Activated CD4-positive, CD25-positive, alpha-beta regulatory T cell treated with anti-CD3 and anti-CD28 coated beads, Interleukin-2, amount 50 U/mL, for 24 hours (primary cell): ENCODE measurements around the gene LPP.

Source experiments
- ATAC-seq, 2 donors: fragments of 150-1000 bp; cut with Tn5 transposase; one replicate each; pipeline ENCODE4 v1.10.0; 2021; ENCODE audit warnings: mild to moderate bottlenecking in 1 of 2, moderate library complexity in 1 of 2

Gene LPP

GRCh38 chr3:188370081-188370830 lies 216.3 kb downstream of the LPP start:
- peak; percentile 97 for ATAC-seq

GRCh38 chr3:188378786-188379185 lies 224.8 kb downstream of the LPP start:
- no peak for ATAC-seq

GRCh38 chr3:188380252-188380651 lies 226.3 kb downstream of the LPP start:
- ATAC-seq, result no peak

- no peak for ATAC-seq
Observed at GRCh38 chr3:188380722-188381121, 226.8 kb downstream of the LPP start.

GRCh38 chr3:188383748-188384147 lies 229.8 kb downstream of the LPP start:
- ATAC-seq, result no peak

GRCh38 chr3:188385295-188385694 lies 231.3 kb downstream of the LPP start:
- no peak for ATAC-seq

- peak; percentile 93 to 94 for ATAC-seq
Observed at GRCh38 chr3:188389711-188390342, 235.9 kb downstream of the LPP start.

- ATAC-seq, result no peak
Observed at GRCh38 chr3:188390343-188390718, 236.4 kb downstream of the LPP start.

GRCh38 chr3:188390775-188391443 lies 237.0 kb downstream of the LPP start:
- ATAC-seq, result no peak

GRCh38 chr3:188391592-188391991 lies 237.6 kb downstream of the LPP start:
- no peak for ATAC-seq

GRCh38 chr3:188392076-188392475 lies 238.1 kb downstream of the LPP start:
- no peak for ATAC-seq

GRCh38 chr3:188394623-188395022 lies 240.7 kb downstream of the LPP start:
- ATAC-seq, result no peak

- no peak for ATAC-seq
Observed at GRCh38 chr3:188396251-188396650, 242.3 kb downstream of the LPP start.

- no peak for ATAC-seq
Observed at GRCh38 chr3:188396900-188397299, 242.9 kb downstream of the LPP start.

GRCh38 chr3:188397766-188398705 lies 244.1 kb downstream of the LPP start:
- no peak for ATAC-seq

- peak; percentile 39 to 67 for ATAC-seq
Observed at GRCh38 chr3:188400494-188401243, 246.7 kb downstream of the LPP start.

GRCh38 chr3:188401244-188401993 lies 247.5 kb downstream of the LPP start:
- no peak for ATAC-seq

- ATAC-seq, result no peak
Observed at GRCh38 chr3:188402229-188402628, 248.3 kb downstream of the LPP start.

GRCh38 chr3:188403404-188403803 lies 249.4 kb downstream of the LPP start:
- ATAC-seq, result peak in 1 of 2 donors; percentile 36

GRCh38 chr3:188404124-188404523 lies 250.2 kb downstream of the LPP start:
- no peak for ATAC-seq

- ATAC-seq, result no peak
Observed at GRCh38 chr3:188404701-188405100, 250.7 kb downstream of the LPP start.
